Mucosa of rectum (tissue), 2 donors: ENCODE results near the gene TDP2.
"Not testable (repeated sequence)": the region's sequence is repeated elsewhere in the genome, so short reads cannot be mapped to it uniquely, and the experiment has no call there.

Source experiments
- H3K27ac ChIP-seq, 2 donors: one replicate each; pipeline ENCODE4 v1.7.0; 2013; ENCODE audit warnings: inconsistent platforms in 2 of 2, low read depth in 2 of 2, low read length in 2 of 2
- H3K27me3 ChIP-seq, 2 donors: one replicate each; pipeline ENCODE4 v1.7.0; 2013; ENCODE audit warnings: low read length in 2 of 2; ENCODE audit not compliant: control insufficient read depth in 2 of 2, insufficient read depth in 2 of 2
- H3K36me3 ChIP-seq, 2 donors: one replicate each; pipeline ENCODE4 v1.7.0; 2013; ENCODE audit warnings: low read length in 2 of 2; ENCODE audit not compliant: control insufficient read depth in 2 of 2, insufficient read depth in 2 of 2
- H3K4me1 ChIP-seq, 2 donors: one replicate each; pipeline ENCODE4 v1.7.0; 2013; ENCODE audit warnings: low read length in 2 of 2, mild to moderate bottlenecking in 1 of 2; ENCODE audit not compliant: control insufficient read depth in 2 of 2, insufficient read depth in 2 of 2
- H3K4me3 ChIP-seq, 2 donors: one replicate each; pipeline ENCODE4 v1.7.0; 2013; ENCODE audit warnings: low read length in 2 of 2
- H3K9ac ChIP-seq, 2 donors: one replicate each; pipeline ENCODE4 v1.7.0; 2013; ENCODE audit warnings: low read length in 2 of 2, low read depth in 1 of 2, mild to moderate bottlenecking in 1 of 2
- H3K9me3 ChIP-seq, 2 donors: one replicate each; pipeline ENCODE4 v1.7.0; 2013; ENCODE audit warnings: low read length in 2 of 2; ENCODE audit not compliant: control insufficient read depth in 2 of 2
- donor health status: healthy.
- donor health status: Normal muscosa, but diverticular disease.

Gene TDP2

DNA sequence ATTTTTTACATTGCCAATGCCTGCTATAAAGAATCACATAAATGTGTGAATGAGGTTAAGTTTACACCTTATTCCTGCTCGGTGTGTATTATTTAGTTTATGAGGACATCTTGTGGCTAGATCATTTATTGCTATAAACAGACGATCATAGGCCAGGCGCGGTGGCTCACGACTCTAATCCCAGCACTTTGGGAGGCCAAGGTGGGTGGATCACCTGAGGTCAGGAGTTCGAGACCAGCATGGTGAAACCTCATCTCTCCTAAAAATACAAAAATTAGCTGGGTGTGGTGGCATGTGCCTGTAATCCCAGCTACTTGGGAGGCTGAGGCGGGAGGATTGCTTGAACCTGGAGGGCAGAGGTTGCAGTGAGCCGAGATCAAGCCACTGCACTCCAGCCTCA, 28.9 kb upstream of the TDP2 start:
- not testable (repeated sequence) for H3K27me3 ChIP-seq, H3K9ac ChIP-seq, H3K27ac ChIP-seq, H3K36me3 ChIP-seq, H3K4me3 ChIP-seq, H3K9me3 ChIP-seq, H3K4me1 ChIP-seq

DNA sequence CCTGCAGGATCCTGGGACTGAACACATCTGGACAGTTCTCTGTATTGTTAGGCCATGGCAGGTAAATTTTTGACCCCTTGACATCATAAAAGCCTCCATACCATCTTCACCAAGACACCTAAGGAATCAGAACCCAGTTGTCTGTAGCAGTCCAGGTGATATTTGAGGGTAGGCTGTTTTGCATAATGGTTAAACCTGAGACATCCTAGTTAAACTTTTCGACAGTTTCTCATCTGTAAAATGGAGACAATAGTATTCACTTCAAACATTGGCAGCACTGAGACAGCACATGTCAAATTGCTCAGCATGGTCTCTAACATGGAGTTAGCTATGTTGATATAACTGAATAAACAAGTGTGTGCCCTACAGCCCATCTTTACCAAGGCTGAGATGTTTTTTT, 27.5 kb upstream of the TDP2 start:
- Histone ChIP-seq H3K4me1 (peaks cover 0 to 4% of the 10 kb centered on the region in 2 donors), H3K9ac (no peak overlapping the region), H3K27me3 (no peaks in the 10 kb centered on the region), H3K4me3 (no peak overlapping the region), H3K36me3 (no peaks in the 10 kb centered on the region), H3K27ac (no peak overlapping the region), H3K9me3 (no peaks in the 10 kb centered on the region)

DNA sequence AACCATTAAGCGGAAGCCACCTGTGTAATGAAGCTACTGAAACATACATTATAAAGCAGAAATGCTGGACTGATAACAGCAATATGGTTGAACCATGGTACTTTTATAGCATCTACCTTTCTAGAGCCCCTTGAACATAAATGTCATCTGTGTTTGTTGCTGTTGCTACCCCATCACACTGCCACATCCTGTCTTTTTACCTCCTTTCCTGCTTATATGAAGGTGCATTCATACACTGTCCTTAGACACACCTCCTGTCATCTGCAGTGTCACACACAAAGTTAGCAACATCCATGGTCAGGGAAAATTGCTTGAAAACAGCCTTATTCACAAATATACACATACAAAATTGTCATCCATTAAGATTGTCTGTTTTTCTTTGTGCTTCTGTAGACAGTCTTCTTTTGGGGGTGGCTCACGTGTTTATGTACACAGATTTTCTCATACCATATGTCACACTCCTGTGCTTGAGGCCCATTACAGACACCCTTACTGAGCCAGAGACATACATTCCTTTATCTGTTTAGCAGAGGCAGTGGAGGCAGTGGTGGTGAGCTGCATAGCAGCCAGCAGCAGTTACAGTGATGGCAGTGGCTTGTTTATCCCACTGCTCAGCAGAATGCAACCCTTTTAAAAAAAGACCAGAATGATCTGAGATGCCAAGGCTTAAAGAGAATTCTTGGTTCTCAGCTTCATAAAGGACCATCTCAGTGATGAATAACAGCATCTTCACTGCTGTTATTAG, 26.3 kb upstream of the TDP2 start:
- Histone ChIP-seq H3K9ac (no peak overlapping the region), H3K27me3 (no peaks in the 10 kb centered on the region), H3K9me3 (no peaks in the 10 kb centered on the region), H3K27ac (no peak overlapping the region), H3K4me1 (peaks cover 0 to 4% of the 10 kb centered on the region in 2 donors), H3K4me3 (no peak overlapping the region), H3K36me3 (peaks cover 0 to 4% of the 10 kb centered on the region in 2 donors)

DNA sequence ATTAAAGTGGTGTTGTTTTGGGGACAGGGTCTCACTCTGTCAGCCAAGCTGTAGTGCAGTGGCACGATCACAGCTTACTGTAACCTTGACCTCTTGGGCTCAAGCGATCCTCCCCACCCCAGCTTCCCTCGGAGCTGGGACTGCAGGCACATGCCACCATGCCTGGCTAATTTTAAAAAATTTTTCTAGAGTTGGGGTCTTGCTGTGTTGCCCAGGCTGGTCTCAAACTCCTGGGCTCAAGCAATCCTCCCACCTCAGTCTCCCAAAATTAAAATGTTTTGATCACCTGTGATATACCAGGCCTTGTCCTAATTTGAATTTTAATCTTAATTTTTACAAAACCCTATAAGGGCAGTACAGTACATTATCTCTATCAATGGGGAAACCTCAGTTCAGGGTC, 25.7 kb upstream of the TDP2 start:
- Histone ChIP-seq H3K36me3 (peaks cover under 1 to 4% of the 10 kb centered on the region in 2 donors), H3K27ac (no peak overlapping the region), H3K9ac (no peak overlapping the region), H3K9me3 (no peaks in the 10 kb centered on the region), H3K27me3 (no peaks in the 10 kb centered on the region), H3K4me3 (no peak overlapping the region), H3K4me1 (peaks cover 0 to 4% of the 10 kb centered on the region in 2 donors)

DNA sequence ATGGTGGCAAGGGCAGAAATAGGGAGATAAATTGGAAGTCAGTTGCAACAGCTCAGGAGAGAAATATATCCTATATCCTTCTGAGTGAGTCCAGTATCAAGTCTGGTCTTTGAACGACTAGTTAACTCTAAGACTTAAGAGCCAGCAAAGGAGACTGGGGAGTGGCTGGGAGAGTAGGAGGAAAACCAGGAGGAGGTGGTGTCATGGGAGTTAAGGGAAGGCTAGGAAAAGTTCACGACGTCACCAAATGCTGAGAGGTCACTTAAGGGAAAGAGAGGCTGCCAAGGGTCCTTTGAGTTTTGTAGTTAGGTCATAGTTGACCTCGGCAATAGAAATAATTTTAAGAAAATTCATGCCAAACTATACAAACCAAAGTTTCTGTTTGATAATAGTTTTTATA, 25.3 kb upstream of the TDP2 start:
- Histone ChIP-seq H3K9ac (no peak overlapping the region), H3K4me1 (peaks cover 0 to 4% of the 10 kb centered on the region in 2 donors), H3K27ac (no peak overlapping the region), H3K9me3 (no peaks in the 10 kb centered on the region), H3K27me3 (no peaks in the 10 kb centered on the region), H3K4me3 (no peak overlapping the region), H3K36me3 (peaks cover 5 to 6% of the 10 kb centered on the region in 2 donors)

DNA sequence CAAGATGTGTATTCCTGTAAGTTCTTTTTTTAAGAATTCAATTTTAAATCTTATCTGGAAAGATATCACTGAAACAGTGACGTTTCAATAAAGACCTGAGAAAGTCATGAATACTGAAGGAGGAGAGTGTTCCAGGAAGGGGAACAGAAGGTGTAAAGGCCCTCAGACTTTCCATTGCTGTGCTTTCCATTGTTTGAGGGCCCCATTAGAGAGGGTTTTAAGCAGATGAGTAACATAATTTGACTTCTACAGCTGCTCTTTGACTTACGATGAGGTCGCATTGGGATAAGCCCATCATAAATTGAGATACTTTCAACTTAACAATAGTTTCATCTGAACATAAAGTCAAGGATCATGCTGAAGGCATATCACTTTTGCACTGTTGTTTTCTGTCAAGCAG, 24.9 kb upstream of the TDP2 start:
- Histone ChIP-seq H3K36me3 (peaks cover 6 to 9% of the 10 kb centered on the region in 2 donors), H3K27me3 (no peaks in the 10 kb centered on the region), H3K27ac (no peak overlapping the region), H3K4me3 (no peak overlapping the region), H3K4me1 (peaks cover 0 to 4% of the 10 kb centered on the region in 2 donors), H3K9ac (no peak overlapping the region), H3K9me3 (no peaks in the 10 kb centered on the region)

DNA sequence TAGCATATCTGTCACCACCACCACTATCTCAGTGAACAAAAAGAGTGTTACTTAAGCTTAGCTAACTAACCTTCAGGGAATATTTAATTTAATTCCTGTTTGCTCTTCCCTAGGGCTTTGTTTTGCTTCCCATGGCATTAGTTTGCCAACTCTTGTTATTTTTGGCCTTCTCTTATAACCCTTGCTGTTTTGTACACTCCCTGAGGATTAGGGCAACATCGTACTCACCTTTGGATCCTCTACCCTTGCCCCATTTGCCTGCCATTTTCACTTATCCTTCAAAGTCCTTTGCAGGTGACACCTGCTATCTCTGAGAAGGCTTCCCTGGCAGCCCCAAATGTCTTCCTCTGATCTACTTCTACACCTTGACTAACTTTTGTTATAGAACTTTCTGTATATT, 23.9 kb upstream of the TDP2 start:
- Histone ChIP-seq H3K4me1 (peaks cover 0 to 4% of the 10 kb centered on the region in 2 donors), H3K27me3 (no peaks in the 10 kb centered on the region), H3K9me3 (no peaks in the 10 kb centered on the region), H3K27ac (no peak overlapping the region), H3K9ac (no peak overlapping the region), H3K36me3 (peaks cover 6 to 9% of the 10 kb centered on the region in 2 donors), H3K4me3 (no peak overlapping the region)

DNA sequence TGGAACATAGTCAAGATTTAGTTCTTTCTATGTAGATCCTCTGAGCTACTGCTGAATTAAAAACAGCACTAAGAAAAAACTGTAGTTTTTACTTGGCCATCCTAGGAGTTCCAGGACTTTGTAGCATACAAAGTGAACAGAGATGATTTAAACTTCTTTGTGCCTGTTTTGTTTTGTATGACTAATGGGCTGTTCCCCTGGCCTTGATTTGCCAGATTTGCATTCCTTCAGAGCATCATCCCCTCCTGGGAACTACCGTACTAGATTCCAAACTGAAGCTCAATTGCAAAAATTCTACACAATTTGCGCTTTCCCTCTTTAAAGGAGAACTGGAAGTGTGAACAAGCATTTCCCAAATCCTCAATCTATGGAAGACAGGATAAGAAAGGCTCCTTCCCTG, 23.3 kb upstream of the TDP2 start:
- Histone ChIP-seq H3K4me1 (no peaks in the 10 kb centered on the region), H3K27ac (no peak overlapping the region)

DNA sequence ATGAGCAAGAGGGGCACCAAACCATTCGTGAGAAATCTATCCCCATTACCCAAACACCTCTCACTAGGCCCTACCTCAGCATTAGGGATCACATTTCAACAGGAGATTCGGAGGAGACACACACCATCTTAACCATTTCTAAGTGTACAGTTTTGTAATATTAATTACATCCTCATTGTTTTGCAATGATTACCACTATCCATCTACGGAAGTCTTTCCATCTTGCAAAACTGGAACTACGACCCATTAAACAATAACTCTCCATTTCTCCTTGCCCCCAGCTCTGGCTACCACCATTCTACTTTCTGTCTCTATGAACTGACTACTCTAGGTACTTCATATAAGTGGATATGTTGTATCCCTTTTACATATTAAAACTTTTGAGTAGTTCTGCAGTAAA, 20.2 kb upstream of the TDP2 start:
- no peak overlapping the region for H3K9ac ChIP-seq
- no peaks in the 10 kb centered on the region for H3K9me3 ChIP-seq
- peaks cover 6 to 9% of the 10 kb centered on the region in 2 donors for H3K36me3 ChIP-seq
- no peaks in the 10 kb centered on the region for H3K4me1 ChIP-seq
- no peak overlapping the region for H3K4me3 ChIP-seq
- H3K27me3 ChIP-seq, result no peaks in the 10 kb centered on the region
- H3K27ac ChIP-seq, result no peak overlapping the region

More for the DNA sequence above, 23.3 kb upstream of the TDP2 start:
- Histone ChIP-seq H3K27me3 (no peaks in the 10 kb centered on the region), H3K9me3 (no peaks in the 10 kb centered on the region), H3K4me3 (no peak overlapping the region), H3K9ac (no peak overlapping the region), H3K36me3 (peaks cover 6 to 9% of the 10 kb centered on the region in 2 donors)

DNA sequence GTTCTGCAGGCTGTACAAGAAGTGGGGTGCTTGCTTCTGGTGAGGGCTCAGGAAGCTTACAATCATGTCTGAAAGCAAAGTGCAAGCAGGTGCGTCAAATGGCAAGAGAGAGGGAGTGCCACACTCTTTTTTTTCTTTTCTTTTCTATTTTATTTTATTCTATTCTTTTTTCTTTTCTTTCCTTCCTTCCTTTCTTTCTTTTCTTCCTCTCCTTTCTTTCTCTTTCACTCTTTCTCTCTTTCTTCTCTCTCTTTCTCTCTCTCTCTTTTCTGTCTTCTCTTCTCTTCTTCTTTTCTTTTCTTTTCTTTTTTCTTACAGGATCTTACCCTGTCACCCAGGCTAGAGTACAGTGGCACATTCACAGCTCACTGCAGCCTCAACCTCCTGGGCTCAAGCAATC, 19.7 kb upstream of the TDP2 start:
- H3K27ac ChIP-seq, result no peak overlapping the region
- no peak overlapping the region for H3K9ac ChIP-seq
- H3K4me1 ChIP-seq, result no peaks in the 10 kb centered on the region
- no peak overlapping the region for H3K4me3 ChIP-seq
- no peaks in the 10 kb centered on the region for H3K9me3 ChIP-seq
- no peaks in the 10 kb centered on the region for H3K27me3 ChIP-seq
- H3K36me3 ChIP-seq, result peaks cover 6 to 9% of the 10 kb centered on the region in 2 donors
